Inflammatory macrophage (primary cell): ENCODE data around the gene INHBB.

Experiments
- DNase-seq, 2 donors: peaks; one replicate each; pipeline ENCODE4 v3.0.0-alpha.2; 2020 to 2022

INHBB gene

GRCh38 chr2:120360307-120360855, 14.4 kb downstream of the INHBB start:
- DNase-seq: no peak

- DNase-seq: no peak
Measured at GRCh38 chr2:120362926-120363325, 17.0 kb downstream of the INHBB start.

GRCh38 chr2:120365236-120365793, 19.4 kb downstream of the INHBB start:
- DNase-seq: no peak

- DNase-seq: no peak
Measured at GRCh38 chr2:120366698-120367097, 20.8 kb downstream of the INHBB start.

- DNase-seq: no peak
Measured at GRCh38 chr2:120367221-120367620, 21.3 kb downstream of the INHBB start.

GRCh38 chr2:120367649-120368048, 21.7 kb downstream of the INHBB start:
- DNase-seq: no peak

GRCh38 chr2:120368086-120368485, 22.1 kb downstream of the INHBB start:
- DNase-seq: no peak

GRCh38 chr2:120369250-120369649, 23.3 kb downstream of the INHBB start:
- DNase-seq: no peak

GRCh38 chr2:120371969-120372625, 26.2 kb downstream of the INHBB start:
- no peak for DNase-seq

- DNase-seq: no peak
Measured at GRCh38 chr2:120372816-120373215, 26.9 kb downstream of the INHBB start.

GRCh38 chr2:120373424-120373823, 27.5 kb downstream of the INHBB start:
- DNase-seq: no peak

GRCh38 chr2:120374821-120375220, 28.9 kb downstream of the INHBB start:
- no peak for DNase-seq

GRCh38 chr2:120375251-120376020, 29.5 kb downstream of the INHBB start:
- no peak for DNase-seq

- DNase-seq: no peak
Measured at GRCh38 chr2:120376101-120376500, 30.2 kb downstream of the INHBB start.

GRCh38 chr2:120376679-120377640, 31.0 kb downstream of the INHBB start:
- DNase-seq: no peak

- DNase-seq: no peak
Measured at GRCh38 chr2:120378605-120379004, 32.7 kb downstream of the INHBB start.

GRCh38 chr2:120379916-120380893, 34.3 kb downstream of the INHBB start:
- DNase-seq: no peak

- no peak for DNase-seq
Measured at GRCh38 chr2:120381192-120381591, 35.3 kb downstream of the INHBB start.

GRCh38 chr2:120381661-120382060, 35.7 kb downstream of the INHBB start:
- no peak for DNase-seq

GRCh38 chr2:120382541-120383144, 36.7 kb downstream of the INHBB start:
- no peak for DNase-seq

- no peak for DNase-seq
Measured at GRCh38 chr2:120383191-120383590, 37.3 kb downstream of the INHBB start.
